Endodermal cell (in vitro differentiated cells): Measurements from ENCODE around the gene RFTN1. TPM values are rescaled to one million over a fixed set of nuclear protein-coding genes. Genes with fewer than 3 reads are reported as not detected.

Experiments
- DNase-seq: peaks from one replicate; pipeline ENCODE4 v3.0.0-alpha.2; 2017
- H3K27ac ChIP-seq: 2 replicates; pipeline ENCODE4 v1.5.1; 2013; ENCODE audit warnings: mild to moderate bottlenecking, low read depth, low read length, moderate library complexity
- H3K27me3 ChIP-seq: 2 replicates; pipeline ENCODE4 v1.6.1; 2013; ENCODE audit warnings: mild to moderate bottlenecking, low read length, moderate library complexity; ENCODE audit not compliant: insufficient read depth, control insufficient read depth, poor library complexity, severe bottlenecking
- H3K36me3 ChIP-seq: 2 replicates; pipeline ENCODE4 v1.7.0; 2013; ENCODE audit warnings: mild to moderate bottlenecking, low read length, moderate library complexity; ENCODE audit not compliant: control insufficient read depth, insufficient read depth
- H3K4me1 ChIP-seq: one replicate; pipeline ENCODE4 v1.7.0; 2013; ENCODE audit warnings: low read length; ENCODE audit not compliant: control insufficient read depth, insufficient read depth
- H3K4me3 ChIP-seq: 2 replicates; pipeline ENCODE4 v1.5.1; 2013; ENCODE audit warnings: mild to moderate bottlenecking, low read length, moderate library complexity
- H3K9ac ChIP-seq: 2 replicates; pipeline ENCODE4 v1.6.1; 2013; ENCODE audit warnings: mild to moderate bottlenecking, low read length, moderate library complexity; ENCODE audit not compliant: poor library complexity, severe bottlenecking; ENCODE audit errors: extremely low read depth
- H3K9me3 ChIP-seq: 2 replicates; pipeline ENCODE4 v1.6.1; 2013; ENCODE audit warnings: mild to moderate bottlenecking, low read length, moderate library complexity; ENCODE audit not compliant: control insufficient read depth
- H3K27ac Mint-ChIP-seq: 2 replicates; pipeline ENCODE4 v1.8.0; 2020; ENCODE audit warnings: mixed read lengths
- H3K27me3 Mint-ChIP-seq: 2 replicates; pipeline ENCODE4 v1.8.0; 2021; ENCODE audit warnings: mild to moderate bottlenecking, mixed read lengths; ENCODE audit not compliant: insufficient read depth
- H3K36me3 Mint-ChIP-seq: 2 replicates; pipeline ENCODE4 v1.8.0; 2020; ENCODE audit warnings: low read depth, mixed read lengths
- H3K4me1 Mint-ChIP-seq: 2 replicates; pipeline ENCODE4 v1.8.0; 2020; ENCODE audit warnings: mixed read lengths
- H3K4me3 Mint-ChIP-seq: 2 replicates; pipeline ENCODE4 v1.8.0; 2020; ENCODE audit warnings: mild to moderate bottlenecking, moderate library complexity, mixed read lengths
- H3K9me3 Mint-ChIP-seq: 2 replicates; pipeline ENCODE4 v1.8.0; 2020; ENCODE audit warnings: mild to moderate bottlenecking, mixed read lengths
- WGBS, 2 experiments: methylation state at CpG; one replicate each; pipeline versions ENCODE4 v1.1.5 to v1.1.7; 2013; ENCODE audit warnings: missing lambda C conversion rate in 2 of 2, mixed read lengths in 1 of 2; ENCODE audit not compliant: insufficient coverage in 1 of 2, insufficient read length in 1 of 2; 5-methylcytosine and 5-hydroxymethylcytosine counted together
- total RNA-seq, 2 donors: library from RNA; stranded (reverse); fragmentation: NEBNext Ultra II Directional in 1 of 2; extraction: Animal tissue kit (Norgen Biotek cat#: 25700) in 1 of 2; gene quantifications; 2 replicates in 1 of 2; 3 replicates in 1 of 2; pipeline ENCODE4 v1.2.1, GENCODE V29; 2021
- TF ChIP-seq, protein P1 (sequence below): fragments of 200-600 bp; sonication (generic); conservative IDR thresholded peaks from 2 replicates; pipeline ENCODE4 v1.5.0; 2021; ENCODE audit warnings: antibody characterized with exemption, mild to moderate bottlenecking

The RFTN1 gene
- total RNA-seq, 2 donors from 2014 or later, result 0.80 to 1.1 TPM

DNA sequence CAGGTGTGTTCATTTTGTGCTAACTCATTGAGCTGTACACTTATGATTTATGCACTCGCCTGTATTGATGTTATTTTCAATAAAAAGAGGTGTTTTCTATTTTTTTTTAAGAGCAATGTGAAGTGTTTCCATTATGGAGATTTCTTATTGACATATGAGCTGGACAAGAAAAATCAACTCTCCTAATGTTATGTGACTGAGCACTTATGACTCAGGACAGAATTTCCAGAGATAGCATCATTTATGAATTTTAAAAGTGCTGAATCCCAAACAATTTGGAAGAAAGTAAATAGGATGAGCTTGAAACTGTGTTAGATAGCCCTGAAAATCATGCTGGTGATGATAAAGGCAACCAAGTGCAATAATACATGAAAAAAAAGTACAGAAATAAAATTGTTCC lies 118.9 kb downstream of the RFTN1 start:
- Histone ChIP-seq H3K9ac (no peak overlapping the region), H3K27me3 (no peaks in the 10 kb centered on the region), H3K4me3 (no peak overlapping the region), H3K9me3 (no peaks in the 10 kb centered on the region), H3K36me3 (no peaks in the 10 kb centered on the region), H3K27ac (no peak overlapping the region), H3K4me1 (no peaks in the 10 kb centered on the region)
- Mint-ChIP-seq H3K9me3 (no peaks in the 10 kb centered on the region), H3K27me3 (no peaks in the 10 kb centered on the region), H3K4me1 (peaks cover 4% of the 10 kb centered on the region), H3K36me3 (no peaks in the 10 kb centered on the region), H3K27ac (no peak overlapping the region), H3K4me3 (no peak overlapping the region)
- no peak for DNase-seq
- 0% methylated on average over 1 of the region's 1 CpG; no CpG with 5 or more reads in 1 of the 2 experiments for WGBS, 2 experiments
- TF ChIP-seq, protein P1, sequence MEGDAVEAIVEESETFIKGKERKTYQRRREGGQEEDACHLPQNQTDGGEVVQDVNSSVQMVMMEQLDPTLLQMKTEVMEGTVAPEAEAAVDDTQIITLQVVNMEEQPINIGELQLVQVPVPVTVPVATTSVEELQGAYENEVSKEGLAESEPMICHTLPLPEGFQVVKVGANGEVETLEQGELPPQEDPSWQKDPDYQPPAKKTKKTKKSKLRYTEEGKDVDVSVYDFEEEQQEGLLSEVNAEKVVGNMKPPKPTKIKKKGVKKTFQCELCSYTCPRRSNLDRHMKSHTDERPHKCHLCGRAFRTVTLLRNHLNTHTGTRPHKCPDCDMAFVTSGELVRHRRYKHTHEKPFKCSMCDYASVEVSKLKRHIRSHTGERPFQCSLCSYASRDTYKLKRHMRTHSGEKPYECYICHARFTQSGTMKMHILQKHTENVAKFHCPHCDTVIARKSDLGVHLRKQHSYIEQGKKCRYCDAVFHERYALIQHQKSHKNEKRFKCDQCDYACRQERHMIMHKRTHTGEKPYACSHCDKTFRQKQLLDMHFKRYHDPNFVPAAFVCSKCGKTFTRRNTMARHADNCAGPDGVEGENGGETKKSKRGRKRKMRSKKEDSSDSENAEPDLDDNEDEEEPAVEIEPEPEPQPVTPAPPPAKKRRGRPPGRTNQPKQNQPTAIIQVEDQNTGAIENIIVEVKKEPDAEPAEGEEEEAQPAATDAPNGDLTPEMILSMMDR, result no peak

DNA sequence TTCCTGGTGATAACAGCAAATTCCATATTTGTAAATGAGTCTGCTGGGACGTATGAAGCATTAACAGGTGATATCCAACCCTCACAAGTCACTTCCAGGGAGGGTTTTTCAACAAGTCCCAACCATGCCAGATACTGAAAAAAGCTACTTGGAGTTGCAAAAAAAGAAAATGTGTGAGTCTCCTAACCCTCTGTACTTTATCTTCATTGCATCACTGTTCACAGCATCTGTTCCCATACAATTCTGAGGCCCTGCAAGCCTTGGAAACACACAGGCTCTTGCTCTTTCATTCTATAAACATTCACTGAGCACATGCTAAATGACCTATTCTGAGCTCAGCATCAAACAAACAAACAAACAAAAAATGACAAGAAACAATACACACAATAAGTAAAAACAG lies 120.8 kb downstream of the RFTN1 start:
- TF ChIP-seq, protein P1, result no peak
- 90% methylated on average over 1 of the region's 1 CpG; no CpG with 5 or more reads in 1 of the 2 experiments for WGBS, 2 experiments
- H3K36me3 Mint-ChIP-seq, result no peaks in the 10 kb centered on the region

DNA sequence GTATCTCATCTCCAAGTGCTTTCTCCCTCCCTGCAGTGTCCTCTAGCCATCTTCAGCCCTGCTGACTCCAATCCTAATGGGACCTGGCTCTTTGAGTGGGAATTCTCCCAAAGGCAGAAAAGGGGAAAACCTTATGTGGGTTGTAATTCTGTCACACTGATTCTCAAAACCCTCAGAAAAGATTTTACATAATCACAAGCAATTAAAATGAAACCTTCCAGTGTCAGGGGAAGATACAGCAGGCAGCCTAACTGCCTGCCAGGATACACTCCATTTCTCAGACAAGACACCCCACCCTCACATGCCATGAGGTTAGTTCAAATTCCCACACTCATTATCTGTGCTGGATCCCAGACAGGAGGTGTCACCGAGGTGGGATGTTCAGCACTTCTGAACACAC lies 121.4 kb downstream of the RFTN1 start:
- Mint-ChIP-seq H3K4me3 (no peak overlapping the region), H3K4me1 (peaks cover 4% of the 10 kb centered on the region), H3K27me3 (no peaks in the 10 kb centered on the region), H3K27ac (no peak overlapping the region), H3K36me3 (no peaks in the 10 kb centered on the region), H3K9me3 (no peaks in the 10 kb centered on the region)
- H3K27me3 ChIP-seq, result no peaks in the 10 kb centered on the region
- WGBS, 2 experiments, result 86% methylated on average over 1 of the region's 1 CpG; no CpG with 5 or more reads in 1 of the 2 experiments
- TF ChIP-seq, protein P1, result no peak
- no peaks in the 10 kb centered on the region for H3K4me1 ChIP-seq
- no peak for DNase-seq
- H3K27ac ChIP-seq, result no peak overlapping the region
- no peak overlapping the region for H3K9ac ChIP-seq
- no peaks in the 10 kb centered on the region for H3K36me3 ChIP-seq
- no peak overlapping the region for H3K4me3 ChIP-seq
- H3K9me3 ChIP-seq, result no peaks in the 10 kb centered on the region

More for the DNA sequence above, 120.8 kb downstream of the RFTN1 start:
- no peaks in the 10 kb centered on the region for H3K27me3 Mint-ChIP-seq
- Histone ChIP-seq H3K36me3 (no peaks in the 10 kb centered on the region), H3K4me3 (no peak overlapping the region), H3K9ac (no peak overlapping the region), H3K4me1 (no peaks in the 10 kb centered on the region), H3K27ac (no peak overlapping the region), H3K9me3 (no peaks in the 10 kb centered on the region), H3K27me3 (no peaks in the 10 kb centered on the region)
- H3K27ac Mint-ChIP-seq, result no peak overlapping the region
- no peak overlapping the region for H3K4me3 Mint-ChIP-seq
- DNase-seq, result no peak
- H3K4me1 Mint-ChIP-seq, result peaks cover 4% of the 10 kb centered on the region
- H3K9me3 Mint-ChIP-seq, result no peaks in the 10 kb centered on the region
